ENCODE measurements around the gene RUNX1. TPM values are rescaled to one million over a fixed set of nuclear protein-coding genes. Genes with fewer than 3 reads are reported as not detected.

The RUNX1 gene
- total RNA-seq, 1 donor from 2014 or later: 25.4 TPM

- DNase-seq (ENCODE audit: low read depth): no peak
Measured at GRCh38 chr21:34923626-34924025, 125.5 kb downstream of the RUNX1 start.

GRCh38 chr21:34923202-34923601 lies 125.9 kb downstream of the RUNX1 start:
- no peak for DNase-seq (ENCODE audit: low read depth)

GRCh38 chr21:34922479-34922878 lies 126.6 kb downstream of the RUNX1 start:
- no peak for DNase-seq (ENCODE audit: low read depth)

- DNase-seq (ENCODE audit: low read depth): no peak
Measured at GRCh38 chr21:34921151-34921550, 128.0 kb downstream of the RUNX1 start.

GRCh38 chr21:34919406-34919805 lies 129.7 kb downstream of the RUNX1 start:
- no peak for DNase-seq (ENCODE audit: low read depth)

- DNase-seq (ENCODE audit: low read depth): no peak
Measured at GRCh38 chr21:34916446-34916845, 132.7 kb downstream of the RUNX1 start.

GRCh38 chr21:34915364-34915841 lies 133.7 kb downstream of the RUNX1 start:
- peak; percentile 82 for DNase-seq (ENCODE audit: low read depth)

GRCh38 chr21:34914239-34914638 lies 134.9 kb downstream of the RUNX1 start:
- no peak for DNase-seq (ENCODE audit: low read depth)

- no peak for DNase-seq (ENCODE audit: low read depth)
Measured at GRCh38 chr21:34913811-34914210, 135.3 kb downstream of the RUNX1 start.

- DNase-seq (ENCODE audit: low read depth): no peak
Measured at GRCh38 chr21:34912022-34912945, 136.8 kb downstream of the RUNX1 start.

- no peak for DNase-seq (ENCODE audit: low read depth)
Measured at GRCh38 chr21:34911360-34911759, 137.7 kb downstream of the RUNX1 start.

GRCh38 chr21:34910396-34910795 lies 138.7 kb downstream of the RUNX1 start:
- DNase-seq (ENCODE audit: low read depth): no peak

- no peak for DNase-seq (ENCODE audit: low read depth)
Measured at GRCh38 chr21:34909492-34910292, 139.4 kb downstream of the RUNX1 start.

- DNase-seq (ENCODE audit: low read depth): peak; percentile 52
Measured at GRCh38 chr21:34908419-34909055, 140.6 kb downstream of the RUNX1 start.

GRCh38 chr21:34907461-34908418 lies 141.4 kb downstream of the RUNX1 start:
- DNase-seq (ENCODE audit: low read depth): no peak

- DNase-seq (ENCODE audit: low read depth): no peak
Measured at GRCh38 chr21:34906401-34906800, 142.7 kb downstream of the RUNX1 start.

GRCh38 chr21:34905218-34905537 lies 143.9 kb downstream of the RUNX1 start:
- no peak for DNase-seq (ENCODE audit: low read depth)

GRCh38 chr21:34904526-34905217 lies 144.4 kb downstream of the RUNX1 start:
- DNase-seq (ENCODE audit: low read depth): no peak

- peak; percentile 93 for DNase-seq (ENCODE audit: low read depth)
Measured at GRCh38 chr21:34900376-34900775, 148.7 kb downstream of the RUNX1 start.

GRCh38 chr21:34899760-34900159 lies 149.3 kb downstream of the RUNX1 start:
- no peak for DNase-seq (ENCODE audit: low read depth)
